Activated CD8-positive, alpha-beta memory T cell treated with anti-CD3 and anti-CD28 coated beads, Interleukin-2, amount 50 U/mL, for 24 hours (primary cell): ENCODE measurements around the gene EMC10.

ENCODE experiments used
- DNase-seq: peaks from one replicate; pipeline ENCODE4 v3.0.0-alpha.2; 2020; ENCODE audit errors: extremely low read depth

EMC10 gene

DNA sequence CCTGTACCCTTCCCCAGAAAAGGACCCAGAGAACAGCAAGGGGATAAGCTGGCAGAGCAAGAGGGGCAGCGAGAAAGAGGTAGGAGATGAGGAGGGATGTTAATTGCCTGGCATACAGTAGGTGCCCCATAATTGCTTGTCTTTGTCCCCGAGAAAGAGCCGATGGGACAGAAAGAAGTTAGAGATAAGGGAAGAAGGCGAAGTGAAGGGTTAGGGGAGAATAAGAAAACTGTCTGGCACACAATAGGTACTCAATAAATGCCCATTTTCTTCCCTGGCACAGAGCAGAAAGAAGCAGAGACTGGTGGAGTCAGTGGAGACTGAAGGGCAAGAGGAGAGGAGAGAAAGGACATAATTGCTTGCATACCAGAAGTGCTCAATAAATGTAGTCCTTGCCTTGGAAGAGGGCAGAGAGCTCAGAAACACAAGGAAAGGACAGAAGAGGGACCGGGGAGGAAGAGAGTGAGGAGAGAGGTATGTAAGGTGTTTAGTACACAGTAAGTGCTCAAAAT lies 18.8 kb downstream of the EMC10 start:
- DNase-seq = no peak

- DNase-seq = no peak
These were observed 20.1 kb downstream of the EMC10 start for GRCh38 chr19:50496189-50497021.

GRCh38 chr19:50497022-50497405 lies 20.7 kb downstream of the EMC10 start:
- DNase-seq = no peak

GRCh38 chr19:50498219-50499056 lies 22.1 kb downstream of the EMC10 start:
- DNase-seq = no peak

- no peak for DNase-seq
These were observed 23.9 kb downstream of the EMC10 start for GRCh38 chr19:50500060-50500752.

DNA sequence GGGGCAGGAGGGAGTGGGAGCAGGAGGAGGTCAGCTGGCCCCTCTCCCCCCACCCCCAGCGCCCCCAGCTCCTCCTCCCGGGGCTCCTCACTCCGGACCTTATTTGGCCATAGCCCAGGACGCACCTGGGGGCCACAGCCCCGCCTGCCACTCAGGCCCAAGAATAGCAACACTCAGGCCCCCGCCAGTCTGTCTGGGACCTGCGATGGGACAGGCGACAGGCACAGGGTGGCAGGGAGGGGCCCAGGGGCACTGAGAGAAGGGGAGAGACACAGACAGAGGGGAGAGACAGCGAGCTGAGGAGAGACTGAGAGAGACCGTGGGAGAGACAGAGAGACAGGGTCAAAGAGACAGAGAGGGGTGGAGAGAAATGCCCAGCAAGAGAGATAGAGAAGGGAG lies 24.4 kb downstream of the EMC10 start:
- DNase-seq = no peak

- no peak for DNase-seq
These were observed 24.9 kb downstream of the EMC10 start for GRCh38 chr19:50501186-50501567.

GRCh38 chr19:50501568-50502475 lies 25.5 kb downstream of the EMC10 start:
- DNase-seq = no peak

DNA sequence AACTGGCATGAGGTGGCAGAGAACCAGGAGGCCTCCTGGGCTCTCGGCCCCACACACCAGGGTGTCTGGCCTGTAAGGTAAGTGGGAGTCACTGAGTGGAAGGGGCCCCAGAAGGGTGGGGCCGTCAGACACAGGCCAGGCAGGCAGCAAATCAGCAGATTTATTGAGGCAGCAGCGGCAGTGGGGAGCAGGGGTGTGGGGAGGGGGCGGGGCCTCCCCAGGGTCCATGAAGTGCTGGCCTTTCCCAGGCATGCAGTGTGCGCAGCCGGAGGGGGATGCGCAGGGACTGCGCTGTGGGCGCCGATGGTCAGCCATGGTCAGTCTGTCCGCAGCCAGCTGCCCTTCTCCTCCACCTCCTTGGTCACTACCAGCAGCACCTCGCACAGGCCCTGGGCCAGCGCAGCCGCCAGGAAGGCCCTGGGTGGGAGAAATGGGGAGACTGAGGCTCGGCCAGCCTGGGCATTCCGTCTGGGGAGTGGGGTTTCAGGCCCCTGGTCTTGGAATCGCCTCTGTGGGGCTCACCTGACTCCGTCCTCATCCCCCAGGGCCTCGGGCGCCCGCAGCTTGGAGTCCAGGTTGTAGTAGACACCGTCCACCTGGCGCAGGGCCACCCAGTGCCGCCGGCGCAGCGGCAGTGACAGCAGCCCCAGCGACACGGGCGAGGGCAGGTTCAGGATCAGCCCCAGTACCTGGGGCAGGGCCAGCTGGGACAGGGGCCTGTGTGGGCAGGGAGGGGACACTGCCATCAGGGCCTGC lies 29.7 kb downstream of the EMC10 start:
- DNase-seq = no peak

DNA sequence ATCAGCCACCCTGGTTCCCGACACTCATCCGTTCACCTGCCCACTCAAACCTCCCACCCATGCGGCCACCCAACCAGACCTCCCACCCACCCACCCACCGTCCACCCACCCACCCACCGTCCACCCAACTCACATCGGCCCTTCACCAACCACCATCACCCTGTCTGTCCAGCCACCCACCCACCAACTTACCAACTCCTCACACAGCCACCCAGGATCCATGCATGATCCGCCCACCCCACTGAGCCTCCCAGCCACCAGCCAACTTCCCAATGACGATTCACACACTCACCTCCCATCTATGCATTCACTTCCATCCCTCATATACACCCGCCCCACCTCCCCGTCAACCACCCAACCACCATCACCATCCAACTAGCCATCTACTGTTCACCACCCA lies 30.4 kb downstream of the EMC10 start:
- no peak for DNase-seq

DNA sequence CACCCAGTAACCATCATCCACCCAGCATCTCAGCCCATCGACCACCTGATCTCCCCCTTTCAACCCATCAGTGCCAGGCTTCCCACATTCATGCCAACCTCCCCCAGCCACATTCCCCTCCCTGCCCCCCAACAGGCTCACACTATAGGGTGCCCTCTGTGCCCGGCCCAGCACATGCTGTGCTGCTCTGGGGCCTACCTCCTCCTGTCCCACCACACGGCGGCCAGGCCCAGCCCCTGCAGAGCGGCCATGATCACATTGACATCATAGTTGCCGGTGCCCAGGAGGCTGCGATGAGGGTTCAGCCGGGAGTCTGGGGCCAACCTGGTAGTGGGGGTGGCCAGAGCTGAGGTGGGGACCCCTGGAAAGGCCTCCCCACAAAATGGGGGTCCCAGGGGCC lies 31.1 kb downstream of the EMC10 start:
- no peak for DNase-seq

- no peak for DNase-seq
These were observed 32.5 kb downstream of the EMC10 start for GRCh38 chr19:50508843-50509190.

DNA sequence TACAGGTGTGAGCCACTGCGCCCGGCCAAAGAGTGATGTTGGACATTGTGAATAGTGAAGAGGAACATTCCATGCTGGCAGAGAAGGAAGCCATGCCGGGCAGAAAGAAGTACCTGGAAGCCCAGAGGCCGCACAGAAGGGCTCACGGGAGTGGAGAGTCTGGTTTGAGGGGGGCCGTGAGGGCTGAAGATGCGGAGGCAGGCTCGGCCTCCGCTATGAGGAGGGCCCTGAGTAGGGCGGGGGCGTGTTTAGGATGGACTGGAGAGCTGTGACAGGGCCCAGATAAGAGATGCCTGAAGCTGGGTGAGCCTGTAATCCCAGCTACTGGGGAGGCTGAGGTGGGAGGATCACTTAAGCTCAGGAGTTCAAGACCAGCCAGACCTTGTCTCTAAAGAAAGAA lies 33.1 kb downstream of the EMC10 start:
- no peak for DNase-seq

DNA sequence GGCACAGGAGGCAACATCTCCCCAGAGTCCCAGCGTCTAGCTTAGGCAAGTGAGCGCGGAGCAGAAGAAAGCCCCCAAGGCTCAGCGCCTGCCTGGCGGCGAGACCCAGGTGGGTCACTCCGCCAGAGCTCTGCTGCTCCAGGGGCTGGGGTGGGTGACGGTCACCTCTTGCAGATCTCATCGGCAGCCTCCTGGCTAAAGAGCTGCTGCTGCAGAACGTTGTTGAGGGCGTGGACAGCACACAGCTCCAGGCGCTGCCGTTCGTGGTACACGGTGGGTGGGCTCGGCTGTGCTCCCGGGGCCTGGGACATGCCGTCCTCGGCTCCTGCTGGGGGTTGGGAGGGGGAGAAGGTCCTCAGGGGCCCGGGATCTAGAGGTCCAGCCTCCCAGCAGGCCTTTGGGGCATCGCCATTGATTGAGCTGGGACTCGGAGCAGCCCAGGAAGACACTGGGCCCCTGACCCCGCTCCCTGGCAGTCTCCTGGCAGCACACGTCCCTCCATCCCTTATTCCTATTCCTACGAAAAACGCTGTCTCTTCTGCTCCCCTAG lies 33.9 kb downstream of the EMC10 start:
- DNase-seq = no peak

DNA sequence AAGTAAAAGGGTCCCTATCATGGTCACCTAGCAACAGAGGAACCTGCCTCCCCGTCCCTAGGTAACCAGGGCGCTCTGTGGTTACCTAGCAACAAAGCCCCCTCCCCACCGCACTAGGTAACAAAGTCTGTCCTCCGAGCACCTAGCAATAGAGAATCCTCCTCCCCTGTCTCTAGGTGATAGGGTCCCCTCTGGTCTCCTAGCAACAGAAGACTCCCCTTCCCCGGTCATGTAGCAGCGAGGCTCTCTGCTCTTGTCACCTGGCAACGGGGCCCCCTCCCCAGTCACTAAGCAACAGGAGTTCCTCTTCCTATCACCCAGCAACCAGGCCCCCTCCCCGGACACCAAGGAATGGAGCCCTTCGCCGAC lies 34.4 kb downstream of the EMC10 start:
- DNase-seq = no peak

GRCh38 chr19:50511069-50511822 lies 34.9 kb downstream of the EMC10 start, which contains the start of gene JOSD2:
TSS of gene JOSD2 (minus strand) at chr19:50511191. CDS start at chr19:50510431, 760 bp downstream.
- peak; percentile 92 for DNase-seq

DNA sequence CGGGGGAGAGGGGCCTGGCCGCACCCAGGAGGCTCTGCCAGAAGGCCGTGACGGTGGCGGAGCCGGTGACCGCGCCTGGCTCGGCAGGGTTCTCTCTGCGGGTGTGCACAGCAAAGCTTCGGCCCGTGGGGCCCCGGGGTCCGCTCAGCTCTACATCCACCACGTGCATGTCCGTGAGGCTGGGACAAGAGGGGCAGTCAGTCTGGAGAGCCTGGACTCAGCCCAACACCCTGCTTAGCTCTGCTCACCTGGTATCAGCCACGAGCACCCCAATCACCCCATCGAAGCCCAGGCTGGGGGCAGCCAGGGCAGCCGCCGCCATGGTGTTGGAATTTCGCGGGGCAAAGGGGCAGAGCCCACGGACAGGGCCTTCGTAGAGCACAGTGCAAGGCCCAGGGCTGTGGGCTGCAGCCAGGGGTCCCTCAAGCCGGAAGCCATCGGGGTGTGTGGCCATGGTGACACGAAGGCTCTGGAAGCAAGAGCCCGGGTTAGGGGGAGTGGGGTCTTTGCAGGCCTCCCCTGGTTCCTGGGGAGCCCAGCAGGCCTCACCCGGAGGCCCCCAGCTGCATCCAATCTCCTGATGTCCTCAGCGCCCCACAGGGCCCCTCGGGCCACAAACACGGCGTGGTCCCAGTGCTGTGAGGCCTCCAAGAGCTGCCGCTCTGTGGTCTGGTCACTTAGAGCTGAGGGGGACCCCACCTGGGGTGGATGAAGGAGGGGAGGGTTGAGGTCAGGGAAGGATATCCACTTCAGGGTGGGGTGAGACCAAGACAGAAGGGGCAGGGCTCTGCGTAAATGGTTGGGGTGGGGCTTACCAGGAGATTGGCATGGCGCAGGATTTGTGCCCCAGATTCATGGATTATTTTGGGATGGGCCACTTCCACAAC lies 36.0 kb downstream of the EMC10 start:
- no peak for DNase-seq

DNA sequence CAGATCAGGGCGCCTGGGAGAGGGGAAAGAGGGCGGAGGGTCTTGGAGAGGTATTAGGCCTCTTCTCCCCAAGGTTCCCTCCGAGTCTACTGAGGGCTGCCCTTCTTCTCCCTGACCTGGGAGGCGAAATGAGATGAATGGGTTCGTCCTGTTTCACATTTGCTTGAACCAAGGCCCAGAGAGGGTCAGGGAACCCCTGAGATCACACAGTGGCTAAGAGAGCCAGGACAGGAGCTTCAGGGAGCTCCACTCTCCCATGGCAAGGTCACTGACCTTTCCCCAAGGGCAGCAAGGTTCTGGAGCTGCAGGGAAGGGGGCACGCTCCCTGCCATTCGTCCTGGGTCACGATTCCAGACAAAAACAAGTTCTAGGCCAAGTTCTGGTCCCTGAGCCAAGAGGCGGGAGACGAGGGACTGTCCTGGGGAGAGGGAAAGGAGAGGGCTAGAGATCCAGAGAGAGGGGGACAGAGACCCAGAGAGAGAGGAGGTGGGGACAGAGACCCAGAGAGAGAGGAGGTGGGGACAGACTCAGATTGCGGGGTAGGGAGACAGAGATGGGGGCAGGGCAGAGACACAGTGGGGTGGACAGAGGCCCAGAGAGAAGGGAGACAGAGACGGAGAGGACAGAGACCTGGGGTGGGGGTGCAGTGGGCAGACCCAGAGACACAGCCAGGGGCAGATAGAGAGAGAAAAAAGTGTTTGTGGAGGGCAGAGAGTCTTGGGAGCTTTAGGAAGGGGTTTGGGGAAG lies 36.9 kb downstream of the EMC10 start:
- no peak for DNase-seq
